ENCODE measurements around the gene NR1H2.
"Not testable (repeated sequence)": the region's sequence is repeated elsewhere in the genome, so short reads cannot be mapped to it uniquely, and the experiment has no call there.

The NR1H2 gene

DNA sequence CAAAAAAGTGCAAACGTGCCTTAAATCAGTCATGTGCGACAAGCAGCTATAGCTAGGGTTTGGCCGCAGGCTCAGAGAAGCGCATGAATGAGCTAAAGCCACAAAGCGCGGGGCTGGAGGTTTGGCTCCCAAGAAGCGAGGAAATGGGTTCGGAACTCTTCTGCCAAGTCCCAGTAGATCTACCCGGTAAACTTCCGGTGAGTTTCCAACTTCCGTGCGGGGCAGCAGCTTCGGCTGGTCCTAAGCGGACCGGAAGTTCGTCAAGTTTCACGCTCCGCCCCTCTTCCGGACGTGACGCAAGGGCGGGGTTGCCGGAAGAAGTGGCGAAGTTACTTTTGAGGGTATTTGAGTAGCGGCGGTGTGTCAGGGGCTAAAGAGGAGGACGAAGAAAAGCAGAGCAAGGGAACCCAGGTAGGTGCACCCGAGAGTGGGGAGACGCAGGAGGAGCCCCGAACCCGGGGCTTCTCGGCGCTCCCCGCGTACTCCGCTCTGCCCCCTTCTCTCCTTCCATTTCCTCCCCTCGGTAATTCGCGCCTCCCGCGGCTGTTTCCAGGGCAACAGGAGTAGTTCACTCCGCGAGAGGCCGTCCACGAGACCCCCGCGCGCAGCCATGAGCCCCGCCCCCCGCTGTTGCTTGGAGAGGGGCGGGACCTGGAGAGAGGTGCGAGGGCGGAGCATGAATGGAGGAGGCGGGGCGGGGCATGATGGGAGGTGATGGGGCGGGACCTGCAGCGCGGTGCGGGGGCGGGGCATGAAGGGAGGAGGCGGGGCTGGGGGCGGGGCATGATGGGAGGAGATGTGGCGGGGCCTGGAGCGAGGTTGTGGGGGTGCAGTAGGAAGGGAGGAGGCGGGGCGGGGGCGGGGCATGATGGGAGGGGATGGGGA lies at the start of gene NR1H2:
TSS of gene NR1H2 (plus strand) at position 292 of the 885 bp plus-strand sequence. CDS start 1,149 bp downstream, outside the sequence.
- DNase-seq: peak; percentile 91

GRCh38 chr19:50327013-50327412 lies 49.2 kb upstream of the NR1H2 start:
- no peak for DNase-seq

DNA sequence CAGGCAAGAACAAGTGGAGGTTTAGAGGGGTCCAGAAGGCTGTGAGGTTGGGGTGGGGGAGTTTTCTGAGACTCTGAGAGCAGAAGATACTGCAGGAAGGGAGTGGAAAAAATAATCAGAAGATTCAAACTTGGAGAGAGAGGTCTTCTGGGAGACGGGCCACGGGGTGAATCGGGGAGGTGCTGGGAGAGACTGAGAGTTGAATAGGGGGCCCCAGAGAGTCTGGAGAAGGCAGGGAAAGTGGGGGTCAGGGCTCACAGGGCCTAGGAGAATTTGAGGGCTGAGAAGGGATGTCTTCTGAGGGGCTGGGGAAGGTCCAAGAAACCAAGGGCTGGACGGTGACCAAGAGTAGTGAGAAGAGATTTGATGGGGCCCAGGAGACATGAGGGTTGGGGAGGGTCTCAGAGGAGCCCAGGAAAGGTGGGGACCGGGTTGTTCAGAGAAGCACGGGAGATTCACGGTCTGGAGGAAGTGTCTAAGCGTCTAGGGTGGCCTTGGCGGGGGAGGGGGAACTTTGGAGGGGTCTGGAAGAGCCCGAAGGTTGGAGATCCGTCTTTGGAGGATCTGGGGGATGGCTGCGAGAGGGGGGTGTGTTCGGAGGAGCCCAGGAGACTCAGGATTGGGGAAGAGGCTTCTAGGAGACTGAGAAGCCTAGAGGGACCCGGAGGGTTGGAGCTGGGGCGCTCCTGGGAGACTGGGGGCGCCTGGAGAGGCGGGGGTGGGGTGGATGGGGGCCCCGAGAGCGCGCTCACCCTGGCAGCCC lies 48.6 kb upstream of the NR1H2 start:
- DNase-seq: no peak

DNA sequence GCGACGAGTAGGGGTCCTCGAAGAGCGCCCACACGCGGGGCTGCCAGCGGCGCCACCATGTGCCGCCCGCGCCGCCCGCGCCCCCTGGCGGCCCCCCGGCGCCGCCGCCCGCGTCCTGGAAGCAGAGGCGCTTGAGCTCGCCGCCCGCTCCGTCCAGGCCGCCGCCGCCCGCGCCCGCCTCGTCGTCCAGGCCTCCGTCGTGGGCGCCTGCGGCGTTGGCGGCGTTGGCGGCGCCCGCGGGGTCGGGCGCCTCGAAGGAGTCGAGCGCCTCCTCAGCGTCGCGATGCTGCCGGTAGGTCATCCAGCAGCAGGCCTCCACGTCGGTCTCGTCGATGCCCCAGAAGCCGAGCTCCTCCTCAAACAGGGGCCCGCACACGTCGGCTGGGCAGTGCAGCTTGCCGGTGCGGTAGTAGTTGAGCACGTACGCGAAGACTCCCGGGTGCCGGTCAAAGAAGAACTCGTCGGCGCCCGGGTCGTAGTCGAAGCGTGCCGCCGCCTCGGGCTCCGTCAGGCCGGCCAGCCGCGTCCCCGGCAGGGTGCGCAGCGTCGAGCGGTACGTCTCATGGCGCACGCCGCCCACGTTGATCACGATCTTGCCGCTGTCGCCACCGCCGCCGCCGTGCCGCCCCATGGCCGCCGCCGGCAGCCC lies 47.9 kb upstream of the NR1H2 start:
- DNase-seq: no peak

- DNase-seq: no peak
Measured at GRCh38 chr19:50328873-50329145, 47.4 kb upstream of the NR1H2 start.

DNA sequence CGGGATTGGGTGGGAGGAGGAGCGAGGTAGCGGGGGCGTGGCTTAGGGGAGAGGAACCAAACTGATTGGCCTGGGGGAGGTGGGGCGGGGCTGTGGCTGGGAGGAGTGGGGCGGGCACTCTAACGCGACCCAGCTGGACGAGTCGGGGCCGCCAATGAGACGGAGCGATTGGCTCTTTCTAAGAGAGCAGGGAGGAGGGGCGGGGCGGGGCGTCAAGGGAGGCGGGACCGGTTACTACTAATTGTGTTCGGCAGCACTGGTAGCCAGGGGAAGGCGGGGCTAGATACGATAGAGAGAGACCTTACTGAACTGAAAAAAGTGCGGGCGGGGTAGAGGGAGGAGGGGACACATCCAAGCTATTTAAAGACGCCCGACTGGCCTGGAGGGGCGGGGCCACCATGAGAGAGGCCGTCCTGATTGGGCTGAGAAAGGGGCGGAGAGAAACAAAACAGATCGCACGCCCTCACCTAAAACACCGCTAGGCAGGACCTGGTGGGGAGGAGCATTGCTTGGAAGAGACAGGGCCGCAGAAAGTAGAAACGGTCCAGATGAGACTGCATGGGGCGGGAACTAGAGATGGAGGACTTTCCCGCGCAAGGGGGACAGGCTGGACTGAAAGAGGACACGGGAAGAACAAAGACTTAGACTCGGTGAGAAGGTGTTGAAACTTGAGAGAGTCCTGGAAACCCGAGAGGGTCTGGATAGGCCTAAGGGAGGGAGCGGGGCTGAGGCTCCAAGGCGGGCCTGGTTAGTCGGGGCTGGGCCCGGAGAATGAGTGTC lies 46.9 kb upstream of the NR1H2 start, which contains the start of gene KCNC3:
TSS of gene KCNC3 (minus strand) at position 232 of the 780 bp plus-strand sequence. CDS start 295 bp downstream, outside the sequence.
- DNase-seq: peak; percentile 100

DNA sequence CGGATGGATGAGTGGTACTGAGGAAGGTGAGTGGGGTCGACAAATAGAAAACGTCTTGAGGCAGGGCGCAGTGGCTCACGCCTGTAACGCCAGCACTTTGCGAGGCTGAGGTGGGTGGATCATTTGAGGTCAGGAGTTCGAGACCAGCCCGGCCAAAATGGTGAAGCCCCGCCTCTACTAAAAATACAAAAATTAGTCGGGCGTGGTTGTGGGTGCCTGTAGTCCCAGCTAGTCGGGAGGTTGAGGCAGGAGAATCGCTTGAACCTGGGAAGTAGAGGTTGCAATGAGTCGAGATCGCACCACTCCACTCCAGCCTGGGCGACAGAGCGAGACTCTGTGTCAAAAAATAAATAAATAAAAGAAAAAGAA lies 46.3 kb upstream of the NR1H2 start:
- DNase-seq: not testable (repeated sequence)

- peak; percentile 88 for DNase-seq
Measured at GRCh38 chr19:50330365-50331078, 45.7 kb upstream of the NR1H2 start.

- DNase-seq: no peak
Measured at GRCh38 chr19:50331221-50331993, 44.9 kb upstream of the NR1H2 start.

- no peak for DNase-seq
Measured at GRCh38 chr19:50331994-50332243, 44.3 kb upstream of the NR1H2 start.

DNA sequence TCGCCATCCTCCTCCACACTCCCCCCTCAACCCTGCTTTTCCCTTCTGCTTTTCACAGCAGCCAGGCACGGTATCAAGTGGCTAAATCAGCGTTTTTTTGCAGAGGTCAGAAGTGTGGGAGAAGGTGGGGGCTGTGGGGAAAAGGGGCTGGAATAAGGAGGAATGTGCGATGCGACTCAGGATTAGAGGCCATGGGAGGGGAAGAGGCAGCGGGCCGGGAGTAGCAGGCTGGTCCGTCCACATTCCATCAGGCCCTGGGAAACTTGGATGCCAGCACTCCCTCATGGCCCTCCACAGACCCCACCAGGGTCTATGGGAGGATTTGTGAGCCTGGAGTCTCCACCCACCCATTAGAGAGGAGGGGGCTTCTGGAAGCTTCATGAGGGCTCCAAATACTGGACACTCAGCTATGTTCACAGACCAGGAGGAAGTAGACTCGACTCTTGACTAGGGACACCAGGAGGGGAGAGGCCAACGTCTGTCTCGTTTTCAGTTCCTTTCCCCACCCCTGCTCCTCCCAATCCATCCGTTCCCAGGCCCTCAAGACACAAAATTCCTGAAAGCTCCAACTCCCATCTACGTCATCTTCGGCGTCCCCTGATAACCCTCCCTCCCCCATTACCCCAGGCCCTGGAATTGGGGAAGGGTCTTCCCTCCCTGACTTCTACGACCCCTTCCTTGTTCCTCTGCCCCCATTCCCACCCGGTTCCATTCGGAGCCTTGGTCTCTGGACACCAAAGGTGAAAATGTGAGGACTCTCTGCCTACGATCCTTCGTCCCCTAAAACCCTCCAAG lies 43.8 kb upstream of the NR1H2 start:
- no peak for DNase-seq

DNA sequence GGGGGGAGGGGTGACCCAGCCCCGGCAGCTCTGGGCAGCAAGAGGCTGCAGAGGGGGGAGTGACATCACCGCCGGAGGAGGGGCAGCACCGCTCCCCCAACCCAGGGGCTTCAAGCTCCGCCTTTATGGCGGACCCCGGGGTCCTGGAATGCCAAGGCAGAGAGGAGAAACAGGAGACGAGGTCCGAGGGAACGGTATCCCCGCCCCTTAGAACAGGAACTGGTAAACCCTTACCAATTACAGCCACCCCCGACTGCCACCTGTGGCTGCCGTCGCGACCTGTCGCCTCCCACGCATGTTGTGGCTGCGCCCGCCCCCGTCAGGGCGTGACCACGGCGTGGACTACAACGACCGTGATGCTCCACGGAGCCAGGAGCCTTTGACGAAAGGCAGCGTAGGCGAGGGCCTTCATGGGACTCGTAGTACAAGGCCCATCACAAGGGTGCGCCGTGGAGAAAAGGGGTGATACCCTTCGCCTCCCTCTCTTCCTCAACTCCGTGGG lies 43.0 kb upstream of the NR1H2 start:
- DNase-seq: peak; percentile 96

DNA sequence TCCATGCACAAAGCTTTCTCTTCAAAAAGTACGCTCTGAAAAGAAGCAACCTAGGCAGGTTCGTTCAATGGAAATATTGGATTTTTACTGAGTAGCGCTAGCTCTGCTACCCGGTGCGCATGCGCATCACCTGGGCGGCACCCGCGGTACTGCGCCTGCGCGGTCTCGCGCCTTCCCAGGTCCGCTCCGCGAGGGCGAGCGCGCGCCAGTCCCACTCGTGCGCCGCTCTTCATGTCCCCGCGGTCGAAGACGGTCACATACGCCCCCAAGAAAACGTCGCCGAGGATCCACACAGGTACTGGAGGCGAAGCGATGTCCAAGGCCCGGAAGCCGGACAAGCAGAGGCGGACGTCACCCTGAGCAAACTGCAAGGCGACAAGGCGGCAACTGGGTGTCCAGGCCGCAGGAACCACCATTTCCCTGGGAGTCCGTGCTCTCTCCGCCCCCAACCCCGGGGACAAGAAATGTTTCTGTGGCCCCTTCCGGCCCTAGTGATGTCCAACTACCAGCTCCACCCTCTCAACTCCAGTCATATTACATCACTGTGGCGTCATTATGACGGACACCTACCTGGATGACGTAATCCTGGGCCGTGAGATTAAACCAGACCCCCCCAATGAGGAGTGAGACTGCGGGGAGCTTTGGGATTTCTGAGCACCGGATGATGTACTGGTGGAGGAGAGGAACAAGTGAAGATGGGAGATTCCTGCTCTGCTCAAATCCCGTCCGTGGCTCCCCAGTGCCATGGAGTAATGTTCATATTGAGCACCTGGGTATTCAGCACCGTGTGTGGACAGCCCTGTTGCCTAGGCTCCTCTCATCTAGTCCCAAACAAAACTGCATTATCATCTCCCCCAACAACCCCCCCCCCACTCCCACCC lies 42.3 kb upstream of the NR1H2 start:
- peak; percentile 96 for DNase-seq

- no peak for DNase-seq
Measured at GRCh38 chr19:50334741-50335421, 41.4 kb upstream of the NR1H2 start.

- DNase-seq: not testable (repeated sequence)
Measured at GRCh38 chr19:50337031-50337430, 39.2 kb upstream of the NR1H2 start.

DNA sequence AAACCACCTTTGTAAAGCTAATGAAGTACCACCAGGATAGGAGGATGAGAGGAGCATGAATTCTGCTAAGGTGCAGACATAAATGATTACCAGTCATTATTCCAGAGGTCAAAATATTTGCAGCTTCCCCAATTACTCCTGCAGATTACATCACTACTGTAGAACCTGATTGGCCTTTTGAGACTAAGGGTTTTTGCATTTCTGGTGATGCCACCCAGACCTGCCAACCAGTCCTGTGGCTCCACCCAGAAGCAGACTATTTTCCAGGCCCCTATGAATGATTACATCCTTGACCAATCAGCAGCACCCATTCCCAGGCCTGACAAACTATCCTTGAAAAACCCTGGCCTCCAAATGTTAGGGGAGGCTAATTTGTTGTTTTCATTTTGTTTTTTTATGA lies 35.9 kb upstream of the NR1H2 start:
- DNase-seq: no peak

DNA sequence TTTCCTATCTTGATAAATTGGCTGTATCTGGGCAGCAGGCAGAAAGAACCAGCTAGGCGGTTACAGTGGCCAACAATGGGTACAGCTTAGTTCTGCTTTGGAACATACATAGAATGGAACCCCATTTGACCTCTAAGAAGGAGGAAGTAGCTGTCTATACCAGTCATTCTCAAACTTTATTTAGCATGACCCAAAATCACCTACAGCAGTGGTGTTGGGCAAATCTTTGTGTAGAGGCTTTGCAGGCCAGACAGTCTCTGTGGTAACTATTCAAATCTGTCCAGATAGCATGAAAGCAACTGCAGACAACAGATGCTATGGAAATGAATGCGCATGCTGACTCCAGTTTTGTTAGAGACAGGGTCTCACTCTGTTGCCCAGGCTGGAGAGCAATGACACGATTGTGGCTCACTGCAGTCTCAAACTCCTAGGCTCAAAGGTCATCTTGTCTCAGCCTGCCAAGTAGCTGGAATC lies 35.1 kb upstream of the NR1H2 start:
- DNase-seq: no peak

DNA sequence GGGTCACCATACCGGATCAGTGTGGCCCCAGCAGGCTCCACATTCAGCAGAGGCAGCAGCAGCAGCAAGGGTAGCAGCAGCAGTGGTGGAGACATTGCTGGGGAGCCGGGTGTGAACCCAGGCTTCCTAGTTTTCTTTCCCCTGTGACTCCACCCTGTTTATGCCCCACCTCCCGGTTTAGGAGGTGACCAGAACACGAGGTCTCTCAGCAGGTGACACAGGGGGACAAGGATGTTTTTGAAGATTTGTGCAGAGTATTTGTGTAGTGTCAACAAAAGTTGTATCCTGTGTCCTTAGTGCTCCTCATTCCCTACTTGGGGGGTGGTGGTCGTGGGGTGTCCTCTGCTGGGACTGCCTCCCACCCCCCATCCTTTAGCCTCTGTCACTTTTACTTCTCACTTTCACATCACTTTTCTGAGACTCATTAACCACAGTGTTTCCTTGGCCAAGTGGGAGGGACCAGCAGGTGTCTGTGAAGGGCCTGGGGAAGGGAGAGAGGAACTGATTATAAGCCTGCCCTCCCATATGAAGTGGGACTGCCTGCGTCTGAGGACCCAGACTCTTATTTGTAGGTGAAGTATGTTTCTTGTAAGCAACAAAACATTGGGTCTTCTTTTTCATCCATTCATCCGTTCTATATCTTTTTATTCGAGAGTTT lies 31.5 kb upstream of the NR1H2 start:
- DNase-seq: no peak
